Ishikawa (cell line): Measurements from ENCODE around the gene SEPTIN1.

ENCODE experiments used
- CEBPB ChIP-seq: IDR thresholded peaks from 2 replicates; pipeline ENCODE4 v1.6.1; 2012
- CREB1 ChIP-seq: IDR thresholded peaks from 2 replicates; pipeline ENCODE4 v1.6.1; 2012; ENCODE audit warnings: low read depth
- EGR1 ChIP-seq: IDR thresholded peaks from 2 replicates; pipeline ENCODE4 v1.6.1; 2012
- EP300 ChIP-seq: IDR thresholded peaks from 2 replicates; pipeline ENCODE4 v1.6.1; 2012; ENCODE audit warnings: borderline replicate concordance
- FOXM1 ChIP-seq: IDR thresholded peaks from 2 replicates; pipeline ENCODE4 v1.6.1; 2012; ENCODE audit warnings: low read depth, borderline replicate concordance
- MAX ChIP-seq: IDR thresholded peaks from 2 replicates; pipeline ENCODE4 v1.6.1; 2012
- NFIC ChIP-seq: IDR thresholded peaks from 2 replicates; pipeline ENCODE4 v1.6.1; 2012
- RAD21 ChIP-seq: IDR thresholded peaks from 2 replicates; pipeline ENCODE4 v1.6.1; 2012; ENCODE audit warnings: low read depth
- REST ChIP-seq: IDR thresholded peaks from 2 replicates; pipeline ENCODE4 v1.6.1; 2012; ENCODE audit warnings: low read depth, mild to moderate bottlenecking
- TAF1 ChIP-seq: IDR thresholded peaks from 2 replicates; pipeline ENCODE4 v1.6.1; 2012; ENCODE audit warnings: low read depth, mild to moderate bottlenecking
- TCF12 ChIP-seq: IDR thresholded peaks from 2 replicates; pipeline ENCODE4 v1.6.1; 2012; ENCODE audit warnings: low read depth
- TEAD4 ChIP-seq: IDR thresholded peaks from 2 replicates; pipeline ENCODE4 v1.6.1; 2012
- USF1 ChIP-seq: IDR thresholded peaks from 2 replicates; pipeline ENCODE4 v1.6.1; 2012
- YY1 ChIP-seq: IDR thresholded peaks from 2 replicates; pipeline ENCODE4 v1.6.1; 2012; ENCODE audit warnings: low read depth
- ZBTB7A ChIP-seq: IDR thresholded peaks from 2 replicates; pipeline ENCODE4 v1.6.1; 2012; ENCODE audit warnings: low read depth

Gene SEPTIN1

DNA sequence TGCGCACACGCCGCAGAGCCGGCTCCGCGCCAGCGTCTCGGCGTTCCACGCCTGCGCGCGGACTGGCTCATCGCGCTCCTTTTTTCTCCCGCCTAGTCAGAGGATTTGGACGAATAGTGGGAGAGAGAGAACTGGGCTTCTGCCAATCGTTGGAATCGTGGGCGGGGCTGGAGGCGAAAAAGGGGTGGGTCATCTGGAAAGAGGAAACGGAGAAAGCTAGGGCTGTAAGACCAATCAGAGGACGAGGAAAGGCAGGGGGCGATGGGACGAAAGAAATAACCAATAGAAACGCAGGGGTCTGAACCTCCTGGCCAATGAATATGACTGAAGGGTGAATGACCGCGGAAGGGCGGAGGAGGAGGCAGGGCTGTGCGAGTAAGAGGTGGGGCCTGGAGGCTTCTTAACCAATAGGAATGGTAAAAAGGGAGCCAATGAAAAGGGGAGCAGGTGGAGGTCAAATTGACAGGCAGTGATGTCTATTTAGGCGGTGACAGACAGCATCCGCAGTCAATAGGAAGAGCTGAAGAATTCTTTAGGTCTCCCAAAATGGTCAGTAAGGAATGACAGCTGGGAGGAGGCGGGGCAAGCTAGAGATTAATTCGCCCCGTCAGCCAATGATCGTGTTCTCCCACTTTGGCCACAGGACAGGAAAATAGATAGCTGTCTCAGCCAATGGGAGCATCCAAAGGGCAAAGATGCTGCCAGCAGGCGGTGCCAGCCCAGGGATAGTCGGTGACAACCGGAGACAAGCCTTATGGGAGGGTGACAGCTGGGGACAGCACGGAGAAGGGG lies 11.7 kb downstream of the SEPTIN1 start, which contains the start of gene TBC1D10B:
Gene TBC1D10B, minus strand, starts transcription at position 39 of the 792 bp plus-strand sequence. CDS start 311 bp downstream, outside the sequence.
- TF ChIP-seq NFIC (peak; percentile 58), TAF1 (peak; percentile 68; the same call in 1 of the 2 replicates), MAX (0 out of 2 replicates have a peak, but pooled peaks have one; percentile 42), RAD21 (peak; percentile 2; the same call in 1 of the 2 replicates), FOXM1 (no peak), CREB1 (peak; percentile 68), YY1 (no peak)

- 0 out of 2 replicates have a peak, but pooled peaks have one; percentile 30 for TF ChIP-seq YY1
- TF ChIP-seq CEBPB, result no peak
These were observed 12.4 kb downstream of the SEPTIN1 start for GRCh38 chr16:30369938-30370455.

DNA sequence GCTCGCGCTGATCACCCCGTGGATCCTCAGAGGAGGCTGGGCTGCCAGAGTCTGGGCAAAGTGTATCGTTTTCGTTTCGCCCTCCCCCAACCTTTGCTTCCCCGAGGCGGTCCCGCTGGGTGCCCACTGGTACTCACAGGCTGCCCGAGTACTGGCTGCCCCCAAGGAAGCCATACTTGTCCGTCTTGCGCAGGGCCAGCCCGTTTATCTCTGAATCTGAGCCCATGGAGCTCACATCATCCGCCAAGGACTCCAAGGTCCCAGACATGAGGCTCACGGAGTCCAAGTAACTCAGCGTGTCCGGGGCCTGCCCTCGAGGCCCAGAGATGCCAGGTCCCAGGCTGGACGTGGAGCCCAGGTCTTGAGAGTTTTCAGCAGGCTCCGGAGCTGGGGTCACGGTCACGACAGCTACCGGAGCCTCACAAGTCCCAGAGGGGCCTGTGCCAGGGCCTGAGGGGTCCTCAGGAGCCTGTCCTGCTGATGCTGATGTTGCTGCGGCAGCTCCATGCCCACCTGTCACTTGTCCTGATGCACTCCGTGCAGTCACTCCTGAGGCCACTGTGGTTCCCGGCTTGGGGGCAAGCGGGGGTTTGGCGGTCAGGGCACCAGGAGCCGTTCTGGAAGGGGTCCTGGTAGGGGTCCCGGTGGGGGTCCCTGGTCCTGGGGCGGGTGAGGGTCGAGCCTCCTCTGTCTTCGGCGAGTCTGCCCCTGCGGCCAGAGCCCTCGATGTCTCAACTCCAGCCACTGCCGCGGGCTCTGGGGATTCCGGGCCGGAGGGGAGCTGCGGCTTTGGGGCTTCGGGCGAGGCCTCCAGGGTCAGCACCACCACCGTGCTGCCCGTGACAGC lies 13.0 kb downstream of the SEPTIN1 start:
- TF ChIP-seq CREB1 (no peak), TAF1 (no peak), YY1 (no peak), FOXM1 (no peak), NFIC (no peak), TCF12 (no peak), TEAD4 (no peak), RAD21 (no peak), EGR1 (no peak), ZBTB7A (no peak; the same call in 1 of the 2 replicates), USF1 (no peak), CEBPB (no peak)

- TF ChIP-seq TCF12 (no peak), CREB1 (no peak), TAF1 (no peak), YY1 (no peak), EP300 (no peak)
These were observed 13.6 kb downstream of the SEPTIN1 start for GRCh38 chr16:30368792-30369090.

DNA sequence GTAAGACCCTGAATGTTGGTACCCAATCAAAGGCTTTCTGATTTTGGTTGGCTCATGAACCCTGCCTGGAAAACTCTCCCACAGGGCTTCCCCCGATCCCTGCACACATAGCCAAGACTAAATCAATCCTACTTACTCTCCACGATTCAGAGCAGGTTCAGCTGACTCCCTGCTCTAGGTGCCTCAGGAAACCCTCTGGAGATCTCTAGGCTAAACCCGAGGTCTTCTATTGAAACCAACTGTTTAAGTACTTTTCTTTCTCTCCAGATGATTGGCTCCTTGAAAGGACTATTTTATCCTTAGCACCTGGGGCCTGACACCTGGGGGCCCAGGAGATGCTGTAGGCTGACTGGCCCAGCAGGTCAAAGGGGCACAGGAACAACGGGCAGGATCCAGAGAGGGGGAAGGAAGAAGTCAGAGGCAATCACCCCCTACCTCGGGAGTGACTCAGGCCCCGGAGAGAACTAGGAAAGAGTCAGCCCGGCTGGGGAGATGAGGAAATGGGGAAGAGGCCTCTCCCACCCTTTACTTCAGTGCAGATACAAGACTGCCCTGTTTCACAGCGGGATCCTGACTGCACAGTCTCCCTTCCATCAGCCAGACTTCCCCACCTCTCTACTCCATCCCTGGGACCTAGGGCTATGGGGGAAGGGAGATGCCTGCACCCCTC lies 14.1 kb downstream of the SEPTIN1 start:
- no peak for TF ChIP-seq TAF1
- TF ChIP-seq USF1, result no peak
- TF ChIP-seq RAD21, result no peak
- no peak for TF ChIP-seq CREB1
- no peak for TF ChIP-seq EGR1
- TF ChIP-seq MAX, result no peak
- TF ChIP-seq CEBPB, result no peak
- TF ChIP-seq NFIC, result no peak
- TF ChIP-seq TCF12, result no peak
- TF ChIP-seq ZBTB7A, result no peak
- TF ChIP-seq EP300, result no peak
- TF ChIP-seq REST, result no peak
- TF ChIP-seq FOXM1, result no peak
- no peak for TF ChIP-seq YY1

- TF ChIP-seq REST (no peak), RAD21 (no peak), EP300 (no peak), CEBPB (no peak), USF1 (no peak), YY1 (no peak), EGR1 (no peak)
These were observed 14.9 kb downstream of the SEPTIN1 start for GRCh38 chr16:30367349-30368009.
